GM19438 (cell line): ENCODE data around the gene MROH8.

Source experiments
- ATAC-seq: cut with Tn5 transposase; IDR thresholded peaks from one replicate; pipeline ENCODE4 v1.9.1; 2021; ENCODE audit warnings: low read depth; ENCODE audit not compliant: unreplicated experiment

The MROH8 gene

DNA sequence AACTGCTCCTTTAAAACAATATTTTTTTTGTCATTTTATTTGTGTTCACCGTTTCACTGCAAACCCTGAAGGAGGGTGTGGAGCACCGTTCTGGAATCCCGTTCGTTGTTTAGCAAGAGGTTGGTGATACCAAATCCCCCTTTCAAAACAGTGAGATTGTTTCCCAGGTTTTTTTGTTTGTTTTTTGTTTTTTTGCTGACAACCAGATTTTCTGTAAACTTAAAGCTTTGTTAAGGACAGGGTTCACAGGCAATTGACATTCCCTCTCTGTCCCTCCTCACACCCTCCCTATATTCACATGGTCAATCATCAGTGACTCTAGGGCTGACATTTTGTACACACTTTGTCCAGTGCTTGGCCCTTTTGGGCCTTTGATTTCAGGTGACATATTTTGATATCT, 21.0 kb upstream of the MROH8 start:
- no peak for ATAC-seq

DNA sequence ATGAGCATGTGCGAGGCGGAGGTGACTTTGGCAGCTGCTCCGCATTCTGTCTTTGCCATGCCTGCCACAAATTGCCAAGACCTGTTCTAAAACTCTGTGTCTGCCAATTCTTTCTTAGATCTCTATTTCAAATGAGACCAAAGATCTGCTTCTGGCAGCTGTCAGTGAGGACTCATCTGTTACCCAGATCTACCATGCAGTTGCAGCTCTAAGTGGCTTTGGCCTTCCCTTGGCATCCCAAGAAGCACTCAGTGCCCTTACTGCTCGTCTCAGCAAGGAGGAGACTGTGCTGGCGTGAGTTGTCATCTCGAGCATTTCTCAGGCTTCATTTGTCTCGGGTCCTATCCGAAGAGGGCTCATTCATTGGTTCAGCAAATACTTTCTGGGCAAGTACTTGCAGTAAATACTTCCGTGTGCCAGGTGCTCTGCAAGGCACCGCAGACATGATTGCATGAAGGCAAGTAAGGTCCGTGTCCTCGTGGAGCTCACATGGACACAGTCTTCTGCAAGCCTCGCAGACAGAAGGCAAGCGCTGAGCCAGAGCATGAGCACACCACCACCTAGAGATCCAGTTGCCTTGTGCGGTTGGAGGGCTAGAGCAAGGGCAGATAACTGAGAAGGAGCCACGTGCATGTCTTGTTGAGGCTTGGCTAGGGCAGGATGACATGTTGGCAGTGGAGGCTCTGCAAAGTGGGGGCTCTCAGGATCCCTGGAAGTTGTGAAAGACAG, 19.7 kb upstream of the MROH8 start:
- no peak for ATAC-seq

DNA sequence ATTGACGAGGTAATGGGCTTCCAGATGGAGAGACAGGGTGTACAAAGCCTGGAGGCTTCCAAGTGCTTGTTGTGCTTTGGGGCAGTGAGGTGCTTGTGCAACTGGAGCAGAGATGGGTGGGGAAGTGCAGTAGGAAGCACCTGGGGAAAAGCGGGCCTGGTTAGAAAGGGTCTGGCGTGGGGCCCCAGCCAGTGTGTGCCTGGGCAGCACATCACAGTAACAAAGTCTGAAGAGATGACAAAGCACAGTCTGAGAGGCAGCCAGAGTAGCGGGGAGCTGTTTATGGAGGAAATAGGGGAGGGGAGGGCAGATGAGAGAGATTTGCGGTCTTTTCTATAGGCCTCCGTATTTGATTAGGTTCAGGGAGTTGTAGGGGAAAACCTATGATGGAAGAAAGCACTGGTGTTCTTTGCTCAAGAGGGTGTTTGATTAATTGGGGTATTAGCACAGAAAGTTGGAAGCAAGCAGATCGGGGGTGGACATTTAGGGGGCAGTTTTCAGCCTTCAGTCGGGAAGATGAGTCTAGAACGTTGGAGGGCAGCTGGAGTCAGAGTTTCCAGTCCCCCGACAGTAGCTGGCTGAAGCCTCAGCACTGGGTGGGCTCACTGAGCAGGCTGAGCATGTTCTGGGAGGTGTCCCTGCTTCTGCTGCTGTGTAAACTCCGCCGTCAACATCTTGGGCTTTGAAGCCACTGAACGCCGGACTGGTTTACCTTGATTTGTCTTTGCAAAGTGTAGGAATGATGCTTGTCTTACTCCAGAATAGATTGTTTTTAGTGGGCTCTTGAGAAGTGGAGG, 15.5 kb upstream of the MROH8 start:
- no peak for ATAC-seq

DNA sequence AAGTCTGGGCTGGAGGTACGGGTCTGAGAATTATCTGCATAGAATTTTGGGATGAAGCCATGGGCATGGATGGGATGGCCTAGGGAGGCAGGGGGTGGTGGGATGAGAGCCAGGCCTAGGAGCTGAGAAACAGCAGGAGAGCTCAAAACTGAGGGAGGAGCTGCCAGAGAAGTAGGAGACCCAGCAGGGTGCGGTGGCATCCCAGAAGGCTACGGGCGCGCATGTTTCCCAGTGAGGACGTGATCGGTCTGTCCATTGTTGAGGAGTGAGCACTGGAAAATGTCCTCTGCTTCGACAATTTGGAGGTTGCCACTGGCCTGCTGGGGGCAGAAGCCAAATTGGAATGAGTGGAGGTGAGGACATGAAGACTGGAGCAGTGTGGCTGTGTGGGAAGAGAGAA, 14.5 kb upstream of the MROH8 start:
- no peak for ATAC-seq

DNA sequence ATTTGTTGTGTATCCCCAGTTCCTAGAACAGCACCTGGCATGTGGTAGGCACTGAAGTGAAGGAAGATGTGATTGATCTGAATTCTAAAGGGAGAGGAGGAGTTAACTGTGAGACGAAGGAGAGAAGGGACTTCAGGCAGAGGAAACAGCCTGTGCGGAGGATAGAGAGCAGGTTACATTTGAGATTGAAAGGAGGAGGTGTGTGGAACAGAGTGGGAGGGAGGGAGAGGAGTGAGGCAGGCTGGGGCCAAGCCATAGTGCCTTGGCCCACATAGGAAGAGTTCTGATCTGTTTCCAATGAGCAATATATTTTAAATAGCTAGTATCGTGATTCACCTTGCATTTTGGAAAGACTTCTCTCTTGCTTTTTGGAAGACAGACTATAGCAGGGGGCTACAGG, 13.9 kb upstream of the MROH8 start:
- ATAC-seq: no peak

DNA sequence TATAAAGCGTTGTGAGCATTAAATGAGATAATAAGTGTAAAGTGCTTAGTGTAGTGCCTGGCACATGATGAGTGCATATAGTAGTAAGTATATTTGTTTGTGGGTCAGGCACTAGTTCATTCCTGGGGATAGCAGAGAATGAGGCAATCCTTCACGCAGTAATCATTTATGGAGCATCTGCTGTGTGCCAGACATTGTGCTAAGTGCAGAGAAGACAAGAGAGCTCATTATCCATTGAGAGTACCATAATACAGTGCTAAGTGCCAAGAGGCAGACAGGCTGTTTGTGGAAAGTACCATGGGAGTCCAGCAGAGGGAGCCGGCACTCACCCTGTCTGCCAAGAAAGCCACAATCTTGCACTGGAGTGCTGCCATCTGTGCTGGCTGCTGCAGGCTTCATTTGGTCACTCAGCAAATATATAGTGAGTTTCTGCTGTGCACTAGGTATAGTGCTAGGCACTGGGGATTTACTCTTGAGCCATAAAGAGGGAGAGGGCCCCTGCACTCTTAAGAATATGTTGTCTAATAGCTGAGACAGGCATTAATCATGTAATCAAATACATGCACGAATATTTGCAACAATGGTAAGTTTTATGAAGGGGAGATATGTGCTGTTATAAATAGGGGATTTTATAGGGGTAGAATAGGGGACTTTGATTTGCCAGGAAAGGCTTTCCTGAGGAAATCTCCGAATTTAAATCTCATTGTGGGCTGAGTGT, 12.9 kb upstream of the MROH8 start:
- no peak for ATAC-seq

DNA sequence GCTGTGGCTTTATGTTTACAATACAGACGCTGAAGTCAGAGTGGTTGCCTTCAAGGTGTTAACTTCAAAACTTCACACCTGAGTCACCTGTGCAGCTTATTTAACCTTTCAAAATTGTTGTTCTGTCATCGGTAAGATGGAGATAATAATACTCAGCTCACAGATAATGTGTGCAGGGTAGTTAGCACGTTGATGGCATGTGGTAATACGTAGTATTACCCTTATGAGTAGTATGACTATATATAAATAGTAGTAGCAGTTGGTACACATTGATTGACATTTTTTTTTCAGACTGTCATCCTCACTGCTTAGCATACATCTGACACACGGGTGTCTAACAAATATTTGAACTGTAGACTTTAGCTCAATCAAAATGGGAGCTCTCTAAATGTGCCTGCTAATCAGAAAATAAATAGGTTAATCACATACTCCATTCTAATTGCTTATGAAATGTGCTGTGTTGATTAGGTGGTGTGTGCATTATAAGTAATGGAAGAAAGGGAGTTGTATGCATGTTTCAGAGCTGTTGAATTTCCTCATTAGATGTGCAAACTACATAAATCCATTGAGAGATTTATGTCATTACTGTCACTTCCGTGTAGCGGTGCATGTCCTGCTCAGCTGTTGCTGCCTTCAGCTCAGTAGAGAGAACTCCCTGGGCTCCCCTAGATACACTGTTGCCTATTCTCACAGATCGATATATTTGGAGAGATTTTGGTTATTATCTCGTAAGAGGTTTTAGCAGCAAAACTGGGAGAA, 11.2 kb upstream of the MROH8 start:
- no peak for ATAC-seq

DNA sequence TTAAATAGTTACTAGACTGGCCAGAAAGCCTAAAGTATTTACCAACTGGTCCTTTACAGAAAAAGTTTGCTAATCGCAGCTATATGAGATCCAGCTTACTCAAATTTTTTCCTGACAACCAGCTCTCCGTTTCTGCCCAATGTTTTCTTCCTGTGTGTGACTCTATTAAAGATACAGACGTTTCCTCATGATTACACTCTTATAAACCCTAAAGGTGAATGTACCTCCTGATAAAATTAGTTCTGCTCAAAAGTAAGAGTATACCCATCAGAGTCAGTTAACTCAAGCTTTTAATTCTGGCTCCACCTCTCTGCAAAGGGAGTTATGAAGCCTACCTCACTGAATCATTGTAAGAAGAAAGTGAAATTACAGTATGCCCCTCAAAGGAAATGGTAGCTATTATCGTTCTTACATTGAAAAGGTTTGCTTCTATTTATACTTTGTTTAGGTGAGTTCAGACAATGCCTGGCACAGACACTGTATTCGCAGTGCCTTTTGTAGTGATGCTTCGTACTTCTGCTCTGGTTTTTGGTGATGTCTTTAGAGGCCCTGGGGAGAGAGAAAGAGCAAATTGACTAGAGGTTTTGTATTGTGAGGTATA, 10.2 kb upstream of the MROH8 start:
- ATAC-seq: no peak

DNA sequence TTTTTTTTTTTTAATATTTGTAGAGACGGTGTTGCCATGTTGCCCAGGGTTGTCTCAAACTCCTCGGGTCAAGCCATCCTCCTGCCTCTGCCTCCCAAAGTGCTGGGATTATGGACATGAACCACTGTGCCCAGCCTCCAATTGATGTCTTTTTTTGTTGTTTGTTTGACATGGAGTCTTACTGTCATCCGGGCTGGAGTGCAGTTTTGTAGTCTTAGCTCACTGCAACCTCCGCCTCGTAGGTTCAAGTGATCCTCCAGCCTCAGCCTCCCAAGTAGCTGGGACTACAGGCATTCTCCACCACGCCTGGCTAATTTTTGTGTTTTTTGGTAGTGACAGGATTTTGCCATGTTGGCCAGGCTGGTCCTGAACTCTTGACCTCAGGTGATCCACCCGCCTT, 9.4 kb upstream of the MROH8 start:
- no peak for ATAC-seq

DNA sequence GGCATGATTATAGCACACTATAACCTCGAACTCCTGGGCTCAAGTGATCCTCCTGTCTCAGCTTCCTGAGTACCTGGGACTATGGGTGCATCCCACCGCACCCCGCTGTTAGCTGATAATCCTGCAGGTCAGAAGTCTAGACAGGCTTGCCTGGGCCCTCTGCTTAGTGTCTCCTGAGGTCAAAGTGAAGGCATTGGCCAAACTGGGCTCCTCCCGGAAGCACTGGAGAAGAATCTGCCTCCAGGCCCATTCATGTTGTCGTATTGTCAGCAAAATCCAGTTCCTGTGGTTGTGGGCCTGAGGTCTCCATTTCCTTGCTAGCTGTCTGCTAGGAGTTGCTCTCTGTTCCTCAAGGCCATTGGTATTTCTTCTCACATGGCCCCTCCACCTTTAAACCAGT, 6.3 kb upstream of the MROH8 start:
- no peak for ATAC-seq

DNA sequence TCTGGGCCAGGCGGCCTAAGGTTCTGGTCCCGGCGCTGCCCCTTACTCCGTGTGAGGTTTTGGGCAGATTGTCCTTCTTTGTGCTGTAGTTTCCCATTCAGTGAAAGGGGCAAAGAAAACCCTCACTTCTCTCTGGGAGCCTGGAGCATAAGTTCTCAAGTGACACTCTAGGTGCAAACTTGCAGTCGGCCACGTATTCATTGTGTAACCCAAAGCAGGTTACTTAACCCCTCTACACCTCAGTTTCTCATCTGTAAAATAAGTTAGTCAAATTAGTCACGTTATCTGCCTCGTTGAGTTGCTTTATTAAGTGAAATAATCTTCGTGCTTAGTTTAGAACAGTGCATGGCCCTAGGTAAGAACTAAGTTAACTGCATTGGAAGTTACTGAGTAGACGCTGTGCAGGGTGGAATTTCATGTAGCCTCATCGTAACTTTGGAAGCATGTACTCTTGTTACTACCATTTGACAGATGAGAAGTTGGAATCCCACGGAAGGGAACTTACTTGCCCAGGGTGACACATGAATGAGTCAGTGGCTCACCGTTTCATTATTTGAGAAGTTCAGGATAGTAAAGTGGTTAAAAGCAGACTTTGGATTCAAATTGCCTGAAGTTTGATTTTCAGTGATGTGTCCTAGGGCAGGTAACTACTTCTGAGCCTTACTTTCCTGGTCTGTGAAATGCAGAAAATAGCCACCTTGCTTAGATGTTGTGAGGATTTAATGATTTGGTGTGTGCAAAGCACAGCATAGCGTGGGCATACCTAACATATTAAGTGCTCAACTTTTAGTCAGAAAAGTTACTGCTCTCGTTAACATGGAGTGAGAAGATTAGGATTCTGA, 556 bp upstream of the MROH8 start:
- ATAC-seq: no peak

DNA sequence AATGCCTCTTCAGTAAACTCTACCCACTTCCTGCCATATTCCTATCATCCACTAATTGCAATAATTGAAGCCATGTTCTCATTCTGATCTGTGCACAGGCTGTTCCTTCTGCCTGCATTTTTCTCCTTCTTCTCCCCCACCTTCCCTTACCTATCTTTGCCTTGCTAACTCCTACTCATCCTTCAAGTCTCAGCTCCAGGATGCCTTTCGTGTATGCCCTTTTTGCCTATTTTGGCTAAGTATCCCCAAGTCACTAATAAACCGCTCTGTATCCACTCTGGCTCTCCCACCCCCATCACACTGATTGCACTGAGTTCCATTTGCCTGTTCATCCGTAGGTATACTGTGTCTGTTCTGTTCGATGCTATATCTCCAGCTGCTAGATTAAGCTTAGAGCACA, 6.5 kb downstream of the MROH8 start:
- ATAC-seq: no peak

DNA sequence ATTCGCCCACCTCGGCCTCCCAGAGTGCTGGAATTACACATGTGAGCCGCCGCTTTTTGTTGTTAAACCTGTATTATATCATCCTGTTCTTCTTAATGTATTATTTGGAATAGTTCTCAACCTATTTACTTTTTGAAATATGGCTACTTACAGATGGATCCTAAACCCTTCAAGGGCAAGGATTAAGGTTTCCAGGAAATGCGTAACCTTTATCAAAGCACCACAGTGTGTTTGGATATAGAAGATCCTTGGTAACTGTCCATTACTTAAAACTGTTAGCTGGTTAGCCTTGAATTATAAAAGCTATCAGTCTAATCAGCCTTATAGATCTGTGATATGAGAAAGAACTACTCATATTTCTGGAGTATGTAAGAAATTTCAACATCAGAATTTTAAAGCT, 12.5 kb downstream of the MROH8 start:
- no peak for ATAC-seq

DNA sequence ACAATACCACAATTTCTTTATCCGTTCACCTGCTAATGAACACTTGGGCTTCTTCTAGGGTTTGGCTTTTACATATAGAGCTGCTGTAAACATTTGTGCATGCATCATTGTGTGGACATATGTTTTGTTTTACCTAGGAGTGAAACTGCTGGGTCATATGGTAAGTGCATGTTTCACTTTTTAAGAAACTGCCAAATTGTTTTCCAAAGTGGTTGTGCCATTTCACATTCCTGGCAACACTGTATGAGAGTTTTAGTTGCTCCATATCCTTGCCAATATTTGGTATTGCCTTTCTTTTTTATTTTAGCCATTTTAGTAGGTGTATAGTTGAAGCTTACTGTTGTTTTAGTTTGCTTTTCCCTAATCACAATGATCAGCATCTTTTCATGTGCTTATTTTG, 14.3 kb downstream of the MROH8 start:
- no peak for ATAC-seq

DNA sequence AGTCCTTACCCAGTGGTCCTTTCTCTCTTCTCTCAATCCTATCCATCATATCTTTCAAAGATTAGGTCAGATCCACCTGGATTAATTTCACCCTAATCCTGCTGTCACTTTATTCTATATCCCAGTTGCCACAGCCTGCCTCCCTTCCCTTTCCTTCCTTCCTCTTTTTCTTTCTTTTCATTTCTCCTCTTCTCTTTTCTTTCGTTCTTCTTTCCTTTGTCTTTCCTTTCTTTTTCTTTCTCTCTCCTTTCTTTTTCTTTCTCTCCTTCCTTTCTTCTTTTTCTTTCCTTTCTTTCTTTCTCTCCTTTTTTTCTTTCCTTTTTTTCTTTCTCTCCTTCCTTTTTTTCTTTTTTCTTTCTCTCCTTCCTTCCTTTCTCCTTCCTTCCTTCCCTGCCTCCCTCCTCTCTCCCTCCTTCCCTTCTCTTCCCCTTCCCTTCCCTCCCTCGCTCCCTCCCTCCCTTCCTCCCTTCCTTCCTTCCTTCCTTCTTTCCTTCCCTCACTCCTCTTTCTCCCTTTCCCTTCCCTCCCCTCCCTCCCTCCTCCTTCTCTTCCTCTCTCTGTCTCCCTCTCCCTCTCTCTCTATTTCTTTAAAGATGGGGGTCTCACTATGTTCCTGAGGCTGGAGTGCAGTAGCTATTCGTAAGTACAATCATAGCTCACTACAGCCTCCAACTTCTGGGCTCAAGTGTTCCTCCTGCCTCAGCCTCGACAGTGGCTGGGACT, 15.4 kb downstream of the MROH8 start:
- no peak for ATAC-seq

DNA sequence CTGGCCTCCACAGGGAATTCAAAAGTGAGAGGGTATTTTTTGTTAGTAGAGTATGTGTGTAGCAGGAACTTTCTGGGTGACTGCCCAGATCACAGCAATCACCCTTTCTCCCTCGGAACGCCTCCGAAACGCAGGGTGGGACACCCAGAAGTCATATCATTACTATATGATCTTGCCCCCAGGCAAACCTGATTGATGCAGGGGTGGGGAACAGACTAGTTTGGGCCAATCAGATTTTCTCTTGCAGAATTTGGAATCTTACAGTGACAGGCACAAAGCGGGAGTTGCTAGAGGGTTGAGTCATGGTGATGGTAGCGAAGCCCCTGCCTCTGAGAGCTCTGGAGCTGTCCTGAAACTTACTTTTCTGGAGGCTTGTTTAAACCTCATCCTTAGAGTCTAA, 16.7 kb downstream of the MROH8 start:
- no peak for ATAC-seq

DNA sequence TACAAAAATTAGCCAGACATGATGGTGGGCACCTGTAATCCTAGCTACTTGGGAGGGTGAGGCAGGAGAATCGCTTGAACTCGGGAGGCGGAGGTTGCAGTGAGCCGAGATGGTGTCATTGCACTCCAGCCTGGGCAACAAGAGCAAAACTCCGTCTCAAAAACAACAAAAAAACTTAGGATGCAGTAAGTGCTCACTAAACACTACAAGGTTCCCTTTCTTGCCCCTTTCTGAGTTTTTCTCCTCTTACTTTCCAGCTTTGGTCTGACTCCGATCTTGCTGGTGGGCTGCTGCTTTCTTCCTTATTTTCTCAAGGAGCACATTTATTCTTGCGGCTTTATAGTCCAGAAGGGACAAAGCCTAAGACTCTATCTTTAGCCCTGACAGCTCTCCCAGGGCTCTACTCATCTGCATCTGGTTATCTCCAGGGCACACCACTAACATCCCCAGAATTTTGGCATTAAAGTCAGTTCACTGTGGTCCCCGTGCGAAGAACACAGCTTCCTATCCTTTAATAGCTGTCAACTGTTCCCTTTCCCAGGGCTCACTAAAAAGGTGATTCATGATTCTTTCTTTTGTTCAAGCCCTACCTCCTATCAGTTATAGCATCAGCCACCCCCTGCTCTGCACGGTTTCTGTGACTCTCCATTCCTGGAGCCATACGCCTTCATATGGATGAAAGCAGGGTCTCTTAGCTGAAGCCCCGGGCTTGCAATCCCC, 17.4 kb downstream of the MROH8 start:
- no peak for ATAC-seq

DNA sequence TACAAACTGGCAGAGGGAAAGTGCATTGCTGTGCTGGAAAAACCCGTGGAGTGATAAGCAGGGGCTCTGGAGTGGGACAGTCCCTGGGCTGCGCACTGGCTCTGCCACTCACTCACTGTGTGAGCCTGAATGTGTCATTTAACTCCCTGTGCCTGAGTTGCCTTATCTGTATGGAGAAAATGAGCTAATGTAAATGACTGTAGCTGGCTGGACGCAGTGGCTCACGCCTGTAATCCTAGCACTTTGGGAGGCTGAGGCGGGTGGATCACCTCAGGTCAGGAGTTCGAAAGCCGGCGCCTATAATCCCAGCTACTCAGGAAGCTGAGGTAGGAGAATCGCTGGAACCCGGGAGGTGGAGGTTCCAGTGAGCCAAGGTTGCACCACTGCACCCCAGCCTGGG, 18.7 kb downstream of the MROH8 start:
- no peak for ATAC-seq
